PC-9 (cell line): ENCODE measurements around the gene SORCS2. TPM values are rescaled to one million over a fixed set of nuclear protein-coding genes. Genes with fewer than 3 reads are reported as not detected.

Experiments
- BruUV-seq: library from RNA; stranded (reverse); fragments of 400-500 nt; replicated peaks from 2 replicates; lab custom pipeline; 2021; lab: Mats Ljungman, UMichigan
- CTCF ChIA-PET: fragments of 300-600 bp; sonication (Branson Sonifier 250); formaldehyde crosslinking; loops from one replicate; lab custom pipeline; 2022; ENCODE audit warnings: antibody characterized with exemption; lab: Charles Lee
- POLR2A ChIA-PET: fragments of 300-600 bp; sonication (Branson Sonifier 250); formaldehyde crosslinking; loops from one replicate; lab custom pipeline; 2022; ENCODE audit warnings: antibody characterized with exemption; ENCODE audit not compliant: unreplicated experiment; lab: Charles Lee
- DNase-seq, 2 experiments: peaks; one replicate each; pipeline versions ENCODE4 v3.0.0 to v3.0.0-alpha.2; 2015 to 2022; ENCODE audit warnings: mixed read lengths in 1 of 2
- H2AFZ ChIP-seq: fragments of 200-600 bp; sonication (generic); 2 replicates; pipeline ENCODE4 v1.8.1; 2017; ENCODE audit warnings: antibody characterized with exemption
- H3F3A ChIP-seq: fragments of 200-600 bp; sonication (generic); 2 replicates; pipeline ENCODE4 v1.8.1; 2017; ENCODE audit warnings: antibody characterized with exemption, mild to moderate bottlenecking, low read depth; ENCODE audit not compliant: insufficient read depth
- H3K27ac ChIP-seq: fragments of 200-600 bp; sonication (generic); 2 replicates; pipeline ENCODE4 v1.6.1; 2016; ENCODE audit warnings: mixed run types
- H3K27me3 ChIP-seq: fragments of 200-600 bp; sonication (generic); 2 replicates; pipeline ENCODE4 v1.6.1; 2016; ENCODE audit warnings: low read depth, mixed run types; ENCODE audit not compliant: insufficient read depth
- H3K36me3 ChIP-seq: fragments of 200-600 bp; sonication (generic); 2 replicates; pipeline ENCODE4 v1.6.1; 2016; ENCODE audit warnings: low read depth, mixed run types
- H3K4me1 ChIP-seq: fragments of 200-600 bp; sonication (generic); replicated peaks from 2 replicates; pipeline ENCODE4 v1.6.1; 2016; ENCODE audit warnings: mixed run types; ENCODE audit not compliant: insufficient read depth
- H3K4me2 ChIP-seq: fragments of 200-600 bp; sonication (generic); 2 replicates; pipeline ENCODE4 v1.6.1; 2017; ENCODE audit warnings: mixed run types
- H3K4me3 ChIP-seq: fragments of 200-600 bp; sonication (generic); 2 replicates; pipeline ENCODE4 v1.6.1; 2016; ENCODE audit warnings: mixed run types
- H3K79me2 ChIP-seq: fragments of 200-600 bp; sonication (generic); 2 replicates; pipeline ENCODE4 v1.6.1; 2017; ENCODE audit warnings: low read depth, mixed run types
- H3K9me2 ChIP-seq: fragments of 200-600 bp; sonication (generic); 2 replicates; pipeline ENCODE4 v1.8.1; 2017; ENCODE audit warnings: mild to moderate bottlenecking; ENCODE audit not compliant: insufficient read depth
- H3K9me3 ChIP-seq: fragments of 200-600 bp; sonication (generic); 2 replicates; pipeline ENCODE4 v1.8.1; 2016; ENCODE audit warnings: low read depth; ENCODE audit not compliant: insufficient read depth
- H4K20me1 ChIP-seq: fragments of 200-600 bp; sonication (generic); 2 replicates; pipeline ENCODE4 v1.8.1; 2017; ENCODE audit not compliant: insufficient read depth
- CTCF ChIP-seq: fragments of 200-600 bp; sonication (generic); conservative IDR thresholded peaks from 2 replicates; pipeline ENCODE4 v1.6.1; 2017; ENCODE audit warnings: mixed run types, antibody characterized with exemption, mild to moderate bottlenecking, moderate library complexity
- EZH2 ChIP-seq: fragments of 200-600 bp; sonication (generic); IDR thresholded peaks from 2 replicates; pipeline ENCODE4 v1.8.0; 2017; ENCODE audit warnings: antibody characterized with exemption, low read depth
- intact Hi-C: fragments of 100-400 bp; cut with micrococcal nuclease; formaldehyde crosslinking; loops from one replicate; pipeline ENCODE4 v1.10.0; 2022; ENCODE audit not compliant: unreplicated experiment
- total RNA-seq: library from RNA; stranded (reverse); gene quantifications from 2 replicates; pipeline ENCODE4 v1.2.3, GENCODE V29; 2021

SORCS2 gene
- total RNA-seq, 1 experiment from 2014 or later, result 25.8 TPM

DNA sequence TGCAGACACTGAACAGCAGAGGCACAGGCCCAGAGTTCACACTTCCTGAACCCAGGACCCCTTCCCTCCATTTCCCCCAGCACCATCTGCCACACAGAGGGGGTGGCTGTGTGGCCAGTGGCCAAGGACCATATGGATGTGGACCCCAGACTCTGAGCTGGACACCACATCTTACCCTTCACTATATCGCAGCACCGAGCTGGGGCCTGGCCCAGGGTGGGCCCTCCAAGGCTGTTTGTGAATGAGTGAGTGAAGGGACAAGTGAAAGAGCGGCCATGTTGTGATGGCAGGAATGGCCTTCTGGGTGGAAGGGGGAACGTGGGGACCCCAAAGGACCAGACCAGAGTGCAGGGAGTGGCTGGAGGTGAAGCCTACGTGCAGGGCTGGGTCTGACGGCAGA is 498.7 kb downstream of the SORCS2 start:
- Histone ChIP-seq H3K4me1 (no peaks in the 10 kb centered on the region), H3K36me3 (no peaks in the 10 kb centered on the region), H4K20me1 (no peaks in the 10 kb centered on the region), H3K79me2 (no peaks in the 10 kb centered on the region), H3K9me3 (no peaks in the 10 kb centered on the region), H3F3A (no peaks in the 10 kb centered on the region), H3K9me2 (no peaks in the 10 kb centered on the region), H2AFZ (no peak overlapping the region), H3K27me3 (no peaks in the 10 kb centered on the region), H3K4me2 (no peak overlapping the region), H3K27ac (no peak overlapping the region), H3K4me3 (no peak overlapping the region)
- CTCF ChIA-PET, result no interaction called here
- POLR2A ChIA-PET, result no interaction called here
- TF ChIP-seq CTCF, result no peak
- TF ChIP-seq EZH2, result no peak
- intact Hi-C loops, result no loop called here
- BruUV-seq, result no TSS peak
- DNase-seq, result no peak

GRCh38 chr4:7691982-7692381 is 499.6 kb downstream of the SORCS2 start:
- no peak overlapping the region for H3K27ac ChIP-seq

DNA sequence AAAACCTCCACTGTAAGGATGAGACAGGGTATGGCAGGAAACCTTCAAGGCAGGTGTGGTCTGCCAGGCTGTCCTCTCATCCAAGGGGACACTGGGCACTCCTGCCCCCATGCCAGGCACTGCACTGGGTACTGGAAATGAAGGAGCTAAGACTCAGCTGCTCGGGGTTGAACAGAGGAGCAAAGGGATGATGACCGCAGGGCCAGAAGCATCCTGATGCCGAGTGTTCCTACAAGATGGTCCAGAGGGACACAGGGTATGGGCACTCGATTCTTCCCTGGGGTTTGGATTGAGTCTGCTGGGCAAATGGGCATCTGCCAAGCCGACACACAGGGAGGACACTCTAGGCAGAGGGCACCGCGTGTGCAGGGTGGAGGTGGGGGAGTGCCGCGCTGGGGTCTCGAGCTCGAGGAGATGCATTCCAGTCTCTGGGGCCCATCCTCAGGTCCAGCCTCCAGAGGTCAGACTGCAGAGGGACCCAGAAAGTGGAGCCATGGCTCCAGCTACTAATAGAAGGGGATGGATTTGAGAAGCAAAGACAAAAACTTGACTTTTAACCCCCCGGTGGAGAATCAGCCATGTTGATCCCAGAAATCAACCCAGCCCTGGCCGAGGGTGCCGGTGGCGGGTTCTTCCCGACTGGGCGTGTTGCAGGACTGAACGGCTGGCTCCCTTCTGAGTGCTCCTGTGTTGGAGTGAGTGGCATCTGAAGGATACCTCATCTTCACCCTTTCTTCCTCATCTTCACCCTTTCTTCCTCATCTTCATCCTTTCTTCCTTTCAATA is 500.3 kb downstream of the SORCS2 start:
- Histone ChIP-seq H3K9me3 (no peaks in the 10 kb centered on the region), H4K20me1 (no peaks in the 10 kb centered on the region), H2AFZ (no peak overlapping the region), H3K4me1 (no peaks in the 10 kb centered on the region), H3K27ac (no peak overlapping the region), H3K9me2 (no peaks in the 10 kb centered on the region), H3K79me2 (no peaks in the 10 kb centered on the region), H3F3A (no peaks in the 10 kb centered on the region), H3K4me2 (no peak overlapping the region), H3K4me3 (no peak overlapping the region), H3K36me3 (no peaks in the 10 kb centered on the region), H3K27me3 (no peaks in the 10 kb centered on the region)
- intact Hi-C loops, result no loop called here
- DNase-seq, result no peak
- CTCF ChIA-PET, result no interaction called here
- no TSS peak for BruUV-seq
- POLR2A ChIA-PET, result no interaction called here
- TF ChIP-seq CTCF (no peak), EZH2 (no peak)

More at GRCh38 chr4:7691982-7692381, 499.6 kb downstream of the SORCS2 start:
- DNase-seq, result no peak
- no peaks in the 10 kb centered on the region for H4K20me1 ChIP-seq
- no peaks in the 10 kb centered on the region for H3K4me1 ChIP-seq
- intact Hi-C loops, result no loop called here
- no TSS peak for BruUV-seq
- H3K27me3 ChIP-seq, result no peaks in the 10 kb centered on the region
- no peaks in the 10 kb centered on the region for H3F3A ChIP-seq
- CTCF ChIA-PET, result no interaction called here
- H3K79me2 ChIP-seq, result no peaks in the 10 kb centered on the region
- POLR2A ChIA-PET, result no interaction called here
- no peak overlapping the region for H2AFZ ChIP-seq
- no peak for TF ChIP-seq EZH2
- no peak for TF ChIP-seq CTCF
- H3K4me3 ChIP-seq, result no peak overlapping the region
- H3K36me3 ChIP-seq, result no peaks in the 10 kb centered on the region
- H3K4me2 ChIP-seq, result no peak overlapping the region
- no peaks in the 10 kb centered on the region for H3K9me2 ChIP-seq
- H3K9me3 ChIP-seq, result no peaks in the 10 kb centered on the region
